HAP-1 (cell line): ENCODE results near the gene RASSF5.

Experiments used
- DNase-seq, 2 experiments: peaks; one replicate each; pipeline ENCODE4 v3.0.0-alpha.2; 2016 to 2020; ENCODE audit warnings: low spot score in 2 of 2
- H3K27me3 ChIP-seq: fragments of 250-450 bp; sonication (Bioruptor Pico); 2 replicates; pipeline ENCODE4 v1.5.1; 2020; ENCODE audit warnings: low read depth, mild to moderate bottlenecking, moderate library complexity
- H3K36me3 ChIP-seq: fragments of 250-450 bp; sonication (Bioruptor Pico); replicated peaks from 2 replicates; pipeline ENCODE4 v1.5.1; 2020; ENCODE audit warnings: mild to moderate bottlenecking
- H3K4me1 ChIP-seq: fragments of 250-450 bp; sonication (Bioruptor Pico); 2 replicates; pipeline ENCODE4 v1.5.1; 2020; ENCODE audit warnings: mild to moderate bottlenecking
- H3K4me3 ChIP-seq: fragments of 250-450 bp; sonication (Bioruptor Pico); 2 replicates; pipeline ENCODE4 v1.5.1; 2020; ENCODE audit warnings: mild to moderate bottlenecking, moderate library complexity
- H3K9me3 ChIP-seq: fragments of 250-450 bp; sonication (Bioruptor Pico); 2 replicates; pipeline ENCODE4 v1.5.1; 2020; ENCODE audit warnings: mild to moderate bottlenecking, moderate library complexity
- in situ Hi-C: fragments of 300-500 bp; cut with MboI; formaldehyde crosslinking; loops from 3 replicates; pipeline ENCODE4 v1.14.3; 2020; ENCODE audit warnings: low sequenced_read_pairs, inconsistent platforms, mixed read lengths

RASSF5 gene

GRCh38 chr1:206521127-206521526 lies 13.8 kb downstream of the RASSF5 start:
- in situ Hi-C loops: no loop called here
- Histone ChIP-seq H3K36me3 (no peaks in the 10 kb centered on the region), H3K27me3 (no peaks in the 10 kb centered on the region), H3K4me1 (no peaks in the 10 kb centered on the region), H3K9me3 (no peaks in the 10 kb centered on the region), H3K4me3 (no peak overlapping the region)
- no peak for DNase-seq

DNA sequence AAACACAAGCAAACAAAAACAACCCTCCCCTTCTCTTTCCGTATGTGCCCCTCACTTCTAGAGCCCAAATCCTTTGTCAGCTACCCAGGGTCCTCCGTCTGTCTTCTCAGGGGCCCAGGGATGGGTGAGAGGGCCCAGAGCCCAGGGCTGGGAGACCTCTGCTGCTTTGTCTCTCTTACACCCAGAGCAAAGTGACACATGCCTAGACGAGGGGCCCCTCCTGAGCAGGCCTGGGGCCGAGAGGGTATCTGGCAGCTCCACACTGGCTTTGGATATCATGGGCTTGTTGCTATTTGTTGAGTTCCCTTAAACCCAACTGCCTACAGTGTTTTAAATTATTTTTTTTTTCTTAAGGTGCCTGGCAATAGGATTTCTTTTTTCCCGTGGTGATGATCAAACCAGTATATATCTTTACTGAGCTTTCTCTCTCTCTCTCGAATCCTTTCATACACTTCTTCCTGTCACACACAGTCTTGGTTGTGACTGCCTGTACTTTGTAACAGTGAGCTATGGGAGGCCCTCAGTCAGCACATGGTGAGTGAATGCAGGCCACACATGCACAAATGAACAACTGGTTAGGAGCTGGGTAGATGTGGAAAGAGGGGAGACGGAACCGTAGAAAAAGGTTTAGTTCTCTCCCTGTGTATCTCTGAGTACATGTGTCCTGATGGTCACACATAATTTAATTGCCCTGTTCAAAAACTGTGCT lies 14.5 kb downstream of the RASSF5 start:
- no peak for DNase-seq

DNA sequence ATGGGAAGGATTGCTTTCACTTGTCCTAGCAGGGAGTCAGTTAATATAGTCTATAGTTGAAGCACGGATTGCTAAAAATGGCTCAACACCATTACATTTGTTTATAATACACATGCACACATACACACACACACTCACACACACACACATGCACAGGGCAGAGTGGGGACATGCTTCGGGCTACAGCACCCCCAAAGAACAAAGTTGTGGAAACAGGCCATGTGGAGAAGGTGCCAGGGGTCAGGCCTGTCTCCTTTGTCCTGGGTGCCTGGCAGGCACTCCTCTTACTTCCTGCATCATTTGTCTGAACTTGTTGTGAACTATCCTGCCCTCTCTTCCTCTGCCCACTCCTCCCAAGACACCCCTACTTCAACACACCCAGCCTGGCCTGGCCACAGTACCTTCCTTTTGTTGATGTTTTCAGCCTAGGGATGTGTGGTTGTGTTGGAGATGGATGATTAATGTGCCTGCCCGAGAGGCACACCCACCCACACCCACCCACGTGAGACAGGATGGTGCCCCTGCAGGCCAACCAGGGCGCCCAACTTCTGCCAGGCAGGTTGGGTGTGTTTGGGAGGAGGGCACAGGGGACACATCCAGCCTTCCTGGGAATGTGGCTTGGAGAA lies 17.5 kb downstream of the RASSF5 start:
- DNase-seq: no peak
- in situ Hi-C loops: no loop called here
- no peaks in the 10 kb centered on the region for H3K9me3 ChIP-seq
- no peaks in the 10 kb centered on the region for H3K4me1 ChIP-seq
- H3K36me3 ChIP-seq: no peaks in the 10 kb centered on the region
- peaks cover 2% of the 10 kb centered on the region; the same call in 1 of the 2 replicates for H3K27me3 ChIP-seq
- H3K4me3 ChIP-seq: no peak overlapping the region

More for the DNA sequence above, 14.5 kb downstream of the RASSF5 start:
- H3K4me3 ChIP-seq: no peak overlapping the region
- H3K36me3 ChIP-seq: no peaks in the 10 kb centered on the region
- no peaks in the 10 kb centered on the region for H3K4me1 ChIP-seq
- H3K27me3 ChIP-seq: no peaks in the 10 kb centered on the region
- in situ Hi-C loops: no loop called here
- no peaks in the 10 kb centered on the region for H3K9me3 ChIP-seq

GRCh38 chr1:206526064-206526911 lies 19.0 kb downstream of the RASSF5 start:
- peaks cover 2% of the 10 kb centered on the region; the same call in 1 of the 2 replicates for H3K27me3 ChIP-seq

DNA sequence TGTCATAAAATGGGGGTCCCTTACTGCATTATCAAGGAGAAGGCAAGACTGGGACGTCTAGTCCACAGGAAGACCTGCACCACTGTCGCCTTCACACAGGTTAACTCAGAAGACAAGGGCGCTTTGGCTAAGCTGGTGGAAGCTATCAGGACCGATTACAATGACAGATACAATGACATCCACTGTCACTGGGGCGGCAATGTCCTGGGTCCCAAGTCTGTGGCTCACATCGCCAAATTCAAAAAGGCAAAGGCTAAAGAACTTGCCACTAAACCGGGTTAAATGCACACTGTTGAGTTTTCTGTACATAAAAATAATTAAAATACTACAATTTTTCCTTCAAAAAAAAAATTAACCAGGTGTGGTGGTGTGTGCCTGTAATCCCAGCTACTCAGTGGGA lies 22.1 kb downstream of the RASSF5 start:
- no peaks in the 10 kb centered on the region for H3K4me1 ChIP-seq
- peaks cover 2% of the 10 kb centered on the region; the same call in 1 of the 2 replicates for H3K27me3 ChIP-seq
- H3K36me3 ChIP-seq: no peaks in the 10 kb centered on the region
- in situ Hi-C loops: no loop called here
- no peak for DNase-seq
- no peaks in the 10 kb centered on the region for H3K9me3 ChIP-seq
- H3K4me3 ChIP-seq: no peak overlapping the region

More at GRCh38 chr1:206526064-206526911, 19.0 kb downstream of the RASSF5 start:
- no peaks in the 10 kb centered on the region for H3K36me3 ChIP-seq
- no peak for DNase-seq
- no peaks in the 10 kb centered on the region for H3K9me3 ChIP-seq
- H3K4me1 ChIP-seq: no peaks in the 10 kb centered on the region
- no peak overlapping the region for H3K4me3 ChIP-seq
- in situ Hi-C loops: no loop called here

- Histone ChIP-seq H3K27me3 (peaks cover 7% of the 10 kb centered on the region; the same call in 1 of the 2 replicates), H3K9me3 (no peaks in the 10 kb centered on the region), H3K4me3 (no peak overlapping the region), H3K4me1 (no peaks in the 10 kb centered on the region), H3K36me3 (no peaks in the 10 kb centered on the region)
- DNase-seq: no peak
- in situ Hi-C loops: no loop called here
Observed at GRCh38 chr1:206532368-206532767, 25.0 kb downstream of the RASSF5 start.

GRCh38 chr1:206534552-206534951 lies 27.2 kb downstream of the RASSF5 start:
- 0 out of 2 replicates have a peak, but pooled peaks cover 5% of the 10 kb centered on the region for H3K27me3 ChIP-seq
- no peaks in the 10 kb centered on the region for H3K9me3 ChIP-seq
- DNase-seq: no peak
- H3K36me3 ChIP-seq: no peaks in the 10 kb centered on the region
- H3K4me1 ChIP-seq: no peaks in the 10 kb centered on the region
- no peak overlapping the region for H3K4me3 ChIP-seq
- in situ Hi-C loops: no loop called here

DNA sequence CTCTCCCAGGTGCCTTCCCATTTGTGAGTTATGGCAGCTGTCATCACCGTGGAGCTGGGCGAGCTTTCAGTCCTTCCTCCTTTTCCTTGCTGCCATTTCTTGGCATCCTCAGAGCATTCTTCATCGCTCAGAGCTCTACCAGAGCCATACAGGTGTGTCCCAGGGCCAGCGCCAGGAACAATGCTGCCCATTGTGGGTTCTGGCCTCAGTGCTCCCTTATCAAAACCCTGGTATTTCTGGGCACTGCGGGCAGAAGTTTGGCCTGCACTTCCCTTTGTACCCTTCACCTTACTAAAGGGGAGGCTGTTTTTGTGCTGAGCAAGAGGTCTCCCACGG lies 28.5 kb downstream of the RASSF5 start:
- Histone ChIP-seq H3K36me3 (no peaks in the 10 kb centered on the region), H3K27me3 (0 out of 2 replicates have a peak, but pooled peaks cover 5% of the 10 kb centered on the region), H3K4me1 (no peaks in the 10 kb centered on the region), H3K9me3 (no peaks in the 10 kb centered on the region), H3K4me3 (no peak overlapping the region)
- DNase-seq: no peak
- in situ Hi-C loops: no loop called here

DNA sequence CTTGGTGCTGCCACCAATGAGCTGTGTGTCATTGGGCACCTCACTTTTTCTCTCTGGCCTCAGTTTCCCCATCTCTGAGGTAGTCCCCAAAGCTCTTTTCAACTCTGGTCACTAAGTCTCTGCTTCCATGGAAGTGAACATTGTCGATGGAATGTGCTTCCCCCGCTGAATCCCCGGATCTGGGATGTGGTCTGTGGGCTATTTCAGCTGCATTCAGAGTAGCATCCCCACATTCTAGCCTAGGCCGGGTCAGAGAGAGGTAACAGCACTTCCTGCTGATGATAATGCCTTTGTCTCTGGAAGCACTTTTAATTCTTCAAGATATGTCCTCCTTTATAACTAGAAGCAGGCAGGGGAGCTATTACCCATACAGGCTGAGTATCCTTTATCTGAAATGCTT lies 29.8 kb downstream of the RASSF5 start:
- DNase-seq: no peak
- Histone ChIP-seq H3K4me1 (no peaks in the 10 kb centered on the region), H3K4me3 (no peak overlapping the region), H3K9me3 (no peaks in the 10 kb centered on the region), H3K36me3 (no peaks in the 10 kb centered on the region), H3K27me3 (0 out of 2 replicates have a peak, but pooled peaks cover 5% of the 10 kb centered on the region)
- in situ Hi-C loops: no loop called here

GRCh38 chr1:206538086-206538770 lies 30.9 kb downstream of the RASSF5 start:
- in situ Hi-C loops: no loop called here
- Histone ChIP-seq H3K27me3 (0 out of 2 replicates have a peak, but pooled peaks cover 5% of the 10 kb centered on the region), H3K9me3 (no peaks in the 10 kb centered on the region), H3K4me1 (no peaks in the 10 kb centered on the region), H3K4me3 (no peak overlapping the region), H3K36me3 (no peaks in the 10 kb centered on the region)
- DNase-seq: no peak

DNA sequence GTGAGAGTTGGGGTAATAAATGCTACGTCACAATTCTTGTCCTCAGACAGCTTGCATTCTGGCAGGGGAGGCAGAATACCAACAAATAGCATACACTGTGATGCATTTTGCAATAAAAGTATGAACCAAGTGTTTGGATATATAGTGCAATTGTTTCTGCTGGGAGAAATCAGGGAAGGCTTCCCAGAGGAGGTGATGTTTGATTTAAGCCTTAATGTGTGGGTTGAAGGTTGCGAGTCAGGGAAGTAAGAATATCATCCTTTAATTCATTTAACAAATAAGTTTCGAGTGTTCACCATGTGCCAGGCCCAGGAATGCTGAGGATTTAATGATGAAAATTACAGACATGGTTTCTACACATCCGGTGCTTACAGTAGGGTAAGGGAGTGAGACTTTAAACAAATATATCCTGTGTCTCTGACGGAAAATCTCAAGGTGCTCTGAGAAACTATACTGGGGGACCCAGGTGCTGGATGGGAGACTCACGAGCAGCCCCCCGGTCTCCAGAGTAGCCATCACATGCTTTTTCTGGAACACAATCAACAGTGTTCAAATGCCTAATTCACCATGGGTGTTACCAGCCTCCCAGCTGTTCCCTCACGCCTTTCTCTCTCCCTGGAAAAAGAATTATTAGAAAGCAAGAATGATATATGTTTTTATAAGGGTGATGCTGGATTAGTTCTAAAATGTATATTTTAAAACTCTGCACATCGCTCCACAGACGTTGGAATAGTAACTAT lies 31.7 kb downstream of the RASSF5 start:
- in situ Hi-C loops: no loop called here
- no peaks in the 10 kb centered on the region for H3K9me3 ChIP-seq
- H3K36me3 ChIP-seq: no peaks in the 10 kb centered on the region
- H3K27me3 ChIP-seq: 0 out of 2 replicates have a peak, but pooled peaks cover 5% of the 10 kb centered on the region
- no peak for DNase-seq
- H3K4me3 ChIP-seq: no peak overlapping the region
- H3K4me1 ChIP-seq: no peaks in the 10 kb centered on the region

DNA sequence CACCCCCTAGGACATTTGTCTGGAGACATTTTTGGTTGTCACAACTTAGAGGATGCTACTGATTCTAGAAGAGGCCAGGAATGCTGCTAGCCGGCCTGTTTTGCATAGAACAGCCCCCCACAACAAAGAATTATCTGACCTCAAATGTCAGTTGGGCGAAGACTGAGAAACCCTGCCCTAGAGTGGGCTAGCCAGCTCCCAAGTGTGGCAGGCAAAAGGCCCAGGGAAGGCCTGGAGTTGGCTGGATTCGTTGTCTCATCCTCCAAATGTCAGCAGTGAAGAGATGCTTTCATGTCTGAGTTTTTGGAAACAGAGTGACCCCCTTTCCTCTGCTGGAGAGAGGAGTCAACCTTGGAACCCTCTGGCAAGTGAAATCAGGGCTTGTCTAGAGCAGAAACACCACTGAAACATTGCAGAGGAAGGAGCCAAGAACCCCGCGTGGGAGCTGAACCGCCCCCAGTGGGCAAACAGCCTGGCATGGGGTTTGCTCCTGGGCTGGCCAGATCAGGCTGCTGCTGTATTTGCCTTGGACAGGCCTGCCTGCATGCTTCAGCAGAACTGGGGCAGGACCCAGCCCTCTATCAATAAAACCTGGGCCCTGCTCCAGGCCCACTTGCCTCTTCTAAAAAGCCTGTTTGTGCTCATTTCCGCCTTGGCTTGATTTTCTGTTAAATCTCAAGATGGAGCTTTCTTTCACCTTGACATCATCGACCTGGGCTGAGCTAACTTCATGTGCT lies 32.9 kb downstream of the RASSF5 start:
- in situ Hi-C loops: no loop called here
- H3K4me1 ChIP-seq: no peaks in the 10 kb centered on the region

More for the DNA sequence above, 32.9 kb downstream of the RASSF5 start:
- Histone ChIP-seq H3K27me3 (0 out of 2 replicates have a peak, but pooled peaks cover 5% of the 10 kb centered on the region), H3K9me3 (no peaks in the 10 kb centered on the region), H3K36me3 (no peaks in the 10 kb centered on the region), H3K4me3 (no peak overlapping the region)
- no peak for DNase-seq
